HepG2 (cell line): Measurements from ENCODE around the gene GPT2.

Experiments
- RFX5 ChIP-seq: IDR thresholded peaks from 2 replicates; pipeline ENCODE4 v1.6.1; 2011; ENCODE audit warnings: low read depth, low read length, improper control_type of control experiment
- TBL1XR1 ChIP-seq: fragments of 150-350 bp; IDR thresholded peaks from 2 replicates; pipeline ENCODE4 v1.6.1; 2014; ENCODE audit warnings: borderline replicate concordance, low read length; ENCODE audit not compliant: partially characterized antibody
- ZNF121 ChIP-seq: sonication (generic); formaldehyde crosslinking; IDR thresholded peaks from 2 replicates; pipeline ENCODE4 v1.5.0; 2020; ENCODE audit warnings: mild to moderate bottlenecking, missing genetic modification reagents

DNA sequence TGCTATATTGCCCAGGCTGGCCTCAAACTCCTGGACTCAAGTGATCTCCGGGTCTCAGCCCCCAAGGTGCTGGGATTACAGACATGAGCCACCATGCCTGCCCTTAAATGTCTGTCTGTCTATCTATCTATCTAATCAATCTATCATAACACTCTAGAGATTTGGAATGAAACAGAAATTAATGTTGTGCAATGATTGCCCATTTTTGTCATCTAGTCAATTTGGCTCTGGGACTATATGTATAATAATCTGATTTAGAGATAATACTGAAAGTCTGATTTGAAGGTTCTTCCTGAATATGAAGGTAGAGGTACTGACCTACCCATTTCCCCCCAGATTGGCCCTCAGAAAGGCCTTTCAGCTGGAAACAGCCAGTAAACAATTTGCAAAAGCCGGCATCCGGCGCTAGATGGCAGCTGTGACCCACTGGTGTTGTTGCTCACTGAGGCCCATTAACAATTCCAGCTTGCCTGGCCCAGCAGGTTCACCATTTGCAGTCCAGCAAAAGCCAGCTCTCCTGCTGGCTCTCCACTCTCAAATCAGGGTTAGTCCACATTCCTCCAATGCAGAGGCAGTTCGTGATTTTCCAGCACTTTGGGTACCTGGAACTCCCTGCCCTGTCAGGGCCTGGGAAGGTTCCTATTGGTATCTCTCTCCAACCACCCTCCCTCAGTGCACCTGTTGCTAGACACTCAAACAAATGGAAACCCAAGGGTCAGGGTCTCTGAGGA lies 30.3 kb upstream of the GPT2 start:
- TF ChIP-seq RFX5 (no peak), TBL1XR1 (no peak), ZNF121 (CRISPR knock-in tag) (no peak)
